ENCODE data around the gene CD59. TPM values are rescaled to one million over a fixed set of nuclear protein-coding genes. Genes with fewer than 3 reads are reported as not detected.
A peak's percentile ranks its signal among the peaks of the same experiment; 100 is the strongest.

Gene CD59
- polyA plus RNA-seq, 3 donors = 3.7 to 34.9 (median 21.1) TPM

GRCh38 chr11:33775467-33775807 lies 39.2 kb upstream of the CD59 start:
- H3K4me3 ChIP-seq (replicated peaks in 1 of 3; ENCODE audit: low read depth in 2 of 3, low read length in 3 of 3) = peak overlapping the region in 1 of 3 experiments; percentile 98

DNA sequence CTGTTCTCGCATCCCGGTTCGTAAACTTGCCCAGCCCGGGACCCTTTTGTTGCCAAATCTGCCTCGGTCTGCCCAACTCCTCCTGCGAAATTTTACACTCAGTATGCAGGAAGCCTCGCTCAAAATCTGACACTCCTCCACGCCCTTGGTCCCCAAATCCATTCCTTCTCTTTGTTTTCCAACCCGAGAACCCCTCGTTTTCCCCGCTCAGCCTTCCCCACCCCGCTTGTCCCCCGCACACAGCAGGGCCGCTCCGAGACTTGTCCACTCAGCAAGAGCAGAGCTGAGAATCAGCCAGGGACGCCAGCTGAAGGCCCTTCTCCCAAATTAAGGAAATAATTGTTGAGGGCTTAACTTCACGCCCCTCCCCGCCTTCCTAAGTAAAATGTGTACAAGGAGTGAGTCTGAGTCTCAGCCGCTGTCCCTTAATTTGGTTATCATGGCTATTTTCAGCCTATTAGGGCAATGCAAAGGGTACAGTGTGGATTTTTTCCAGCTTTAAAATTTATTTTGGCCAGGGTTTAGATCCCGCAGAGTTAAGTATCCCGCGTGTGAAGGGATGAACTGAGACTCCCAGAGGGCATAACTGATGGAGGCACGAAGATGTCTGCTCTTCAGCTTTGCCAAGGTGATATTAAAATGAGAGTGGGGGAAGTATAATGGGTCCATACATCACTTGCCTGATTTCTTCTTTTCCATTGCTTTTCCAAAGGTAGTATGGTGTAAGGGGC lies 38.7 kb upstream of the CD59 start:
- Mint-ChIP-seq H3K36me3 (peaks cover 6 to 11% of the 10 kb centered on the region in 2 donors), H3K27ac (peak overlapping the region in 6 of 7 donors; percentile 38 to 88 (median 72)), H3K27me3 (ENCODE audit: low read depth in 3 of 3) (peaks cover 23 to 39% (median 36%) of the 10 kb centered on the region in 3 donors), H3K4me1 (peaks cover 26% of the 10 kb centered on the region), H3K9me3 (peaks cover 0 to 4% (median 1%) of the 10 kb centered on the region in 7 donors), H3K4me3 (peak overlapping the region; percentile 97)
- peak overlapping the region; percentile 97 for H2AFZ ChIP-seq (ENCODE audit: insufficient read depth, low read depth, low read length, poor library complexity, severe bottlenecking)
- peak overlapping the region; percentile 69 to 98 (median 78) for H3K4me3 ChIP-seq (replicated peaks in 1 of 3; ENCODE audit: low read depth in 2 of 3, low read length in 3 of 3)
- H3K9ac ChIP-seq (ENCODE audit: insufficient read depth, low read length, poor library complexity, severe bottlenecking) = peak overlapping the region; percentile 89
- TF ChIP-seq, protein P1, sequence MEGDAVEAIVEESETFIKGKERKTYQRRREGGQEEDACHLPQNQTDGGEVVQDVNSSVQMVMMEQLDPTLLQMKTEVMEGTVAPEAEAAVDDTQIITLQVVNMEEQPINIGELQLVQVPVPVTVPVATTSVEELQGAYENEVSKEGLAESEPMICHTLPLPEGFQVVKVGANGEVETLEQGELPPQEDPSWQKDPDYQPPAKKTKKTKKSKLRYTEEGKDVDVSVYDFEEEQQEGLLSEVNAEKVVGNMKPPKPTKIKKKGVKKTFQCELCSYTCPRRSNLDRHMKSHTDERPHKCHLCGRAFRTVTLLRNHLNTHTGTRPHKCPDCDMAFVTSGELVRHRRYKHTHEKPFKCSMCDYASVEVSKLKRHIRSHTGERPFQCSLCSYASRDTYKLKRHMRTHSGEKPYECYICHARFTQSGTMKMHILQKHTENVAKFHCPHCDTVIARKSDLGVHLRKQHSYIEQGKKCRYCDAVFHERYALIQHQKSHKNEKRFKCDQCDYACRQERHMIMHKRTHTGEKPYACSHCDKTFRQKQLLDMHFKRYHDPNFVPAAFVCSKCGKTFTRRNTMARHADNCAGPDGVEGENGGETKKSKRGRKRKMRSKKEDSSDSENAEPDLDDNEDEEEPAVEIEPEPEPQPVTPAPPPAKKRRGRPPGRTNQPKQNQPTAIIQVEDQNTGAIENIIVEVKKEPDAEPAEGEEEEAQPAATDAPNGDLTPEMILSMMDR (IDR thresholded peaks at IDR 0.05) = no peak
- intact Hi-C loops (cut with micrococcal nuclease) = no loop called here
- 0% methylated on average over 11 of the region's 23 CpGs for WGBS (ENCODE audit: insufficient coverage)
- H3K4me2 ChIP-seq (replicated peaks; ENCODE audit: extremely low read depth, low read length, poor library complexity, severe bottlenecking) = peak overlapping the region; percentile 92
- DNase-seq = peak in 2 of 3 donors; percentile 4 to 16
- peaks cover 5 to 7% of the 10 kb centered on the region in 2 donors for H3K36me3 ChIP-seq (replicated peaks in 1 of 2; ENCODE audit: control insufficient read depth in 1 of 2, insufficient read depth in 2 of 2, low read length in 2 of 2)
- H3K9me3 ChIP-seq (replicated peaks in 1 of 2; ENCODE audit: control insufficient read depth in 1 of 2, insufficient read depth in 1 of 2, low read length in 2 of 2) = no peaks in the 10 kb centered on the region
- H4K20me1 ChIP-seq (ENCODE audit: insufficient read depth, low read length) = peaks cover 10% of the 10 kb centered on the region
- H3K4me1 ChIP-seq (ENCODE audit: control insufficient read depth in 1 of 2, insufficient read depth in 2 of 2, low read length in 2 of 2) = peaks cover 18 to 25% of the 10 kb centered on the region in 2 donors
- no peak overlapping the region for H3K27ac ChIP-seq (ENCODE audit: low read depth in 1 of 2, low read length in 2 of 2)
- peaks cover 30% of the 10 kb centered on the region for H3K79me2 ChIP-seq (ENCODE audit: insufficient read depth, low read length)
- peaks cover 18 to 42% of the 10 kb centered on the region in 2 donors for H3K27me3 ChIP-seq (ENCODE audit: control insufficient read depth in 2 of 2, insufficient read depth in 2 of 2, low read length in 2 of 2)

More at GRCh38 chr11:33775467-33775807, 39.2 kb upstream of the CD59 start:
- intact Hi-C loops (cut with micrococcal nuclease) = no loop called here
- Histone ChIP-seq H3K79me2 (ENCODE audit: insufficient read depth, low read length) (peaks cover 30% of the 10 kb centered on the region), H3K9ac (ENCODE audit: insufficient read depth, low read length, poor library complexity, severe bottlenecking) (no peak overlapping the region), H3K9me3 (replicated peaks in 1 of 2; ENCODE audit: control insufficient read depth in 1 of 2, insufficient read depth in 1 of 2, low read length in 2 of 2) (no peaks in the 10 kb centered on the region), H3K27me3 (ENCODE audit: control insufficient read depth in 2 of 2, insufficient read depth in 2 of 2, low read length in 2 of 2) (peaks cover 18 to 45% of the 10 kb centered on the region in 2 donors), H2AFZ (ENCODE audit: insufficient read depth, low read depth, low read length, poor library complexity, severe bottlenecking) (no peak overlapping the region), H3K4me2 (replicated peaks; ENCODE audit: extremely low read depth, low read length, poor library complexity, severe bottlenecking) (no peak overlapping the region), H3K36me3 (replicated peaks in 1 of 2; ENCODE audit: control insufficient read depth in 1 of 2, insufficient read depth in 2 of 2, low read length in 2 of 2) (peaks cover 0 to 2% of the 10 kb centered on the region in 2 donors), H3K4me1 (ENCODE audit: control insufficient read depth in 1 of 2, insufficient read depth in 2 of 2, low read length in 2 of 2) (peaks cover 18 to 25% of the 10 kb centered on the region in 2 donors), H4K20me1 (ENCODE audit: insufficient read depth, low read length) (peaks cover 10% of the 10 kb centered on the region), H3K27ac (ENCODE audit: low read depth in 1 of 2, low read length in 2 of 2) (no peak overlapping the region)
- TF ChIP-seq, protein P1 (IDR thresholded peaks at IDR 0.05) = no peak
- peaks cover under 1 to 5% of the 10 kb centered on the region in 2 donors for H3K36me3 Mint-ChIP-seq
- peaks cover 0 to 4% (median 2%) of the 10 kb centered on the region in 7 donors for H3K9me3 Mint-ChIP-seq
- no peak overlapping the region for H3K27ac Mint-ChIP-seq
- peak overlapping the region; percentile 97 for H3K4me3 Mint-ChIP-seq
- no CpG with 5 or more reads among the region's 7 CpGs for WGBS (ENCODE audit: insufficient coverage)
- no peak for DNase-seq
- H3K4me1 Mint-ChIP-seq = peaks cover 26% of the 10 kb centered on the region
- peaks cover 24 to 43% (median 39%) of the 10 kb centered on the region in 3 donors for H3K27me3 Mint-ChIP-seq (ENCODE audit: low read depth in 3 of 3)

All from CD14-positive monocyte (primary cell).